ENCODE results near the gene PIAS1.
A peak's percentile ranks its signal among the peaks of the same experiment; 100 is the strongest.
"Not testable (repeated sequence)": the region's sequence is repeated elsewhere in the genome, so short reads cannot be mapped to it uniquely, and the experiment has no call there.

PIAS1 gene

GRCh38 chr15:68038246-68038645 is 15.9 kb upstream of the PIAS1 start:
- DNase-seq = no peak

- no peak for DNase-seq
Observed at GRCh38 chr15:68040144-68040543, 14.0 kb upstream of the PIAS1 start.

GRCh38 chr15:68042156-68042854 is 11.8 kb upstream of the PIAS1 start:
- no peak for DNase-seq

- DNase-seq = no peak
Observed at GRCh38 chr15:68042855-68043222, 11.3 kb upstream of the PIAS1 start.

GRCh38 chr15:68045289-68046265 is 8.5 kb upstream of the PIAS1 start:
- DNase-seq = no peak

- no peak for DNase-seq
Observed at GRCh38 chr15:68047826-68048225, 6.3 kb upstream of the PIAS1 start.

GRCh38 chr15:68051109-68051508 is 3.0 kb upstream of the PIAS1 start:
- DNase-seq = no peak

GRCh38 chr15:68051907-68052306 is 2.2 kb upstream of the PIAS1 start:
- no peak for DNase-seq

- no peak for DNase-seq
Observed at GRCh38 chr15:68052431-68052830, 1.7 kb upstream of the PIAS1 start.

GRCh38 chr15:68053001-68053400 is 1.1 kb upstream of the PIAS1 start:
- DNase-seq = no peak

- peak; percentile 3 to 4 for DNase-seq
Observed at GRCh38 chr15:68054628-68055223, 611 bp downstream of the PIAS1 start.

- peak; percentile 55 to 58 for DNase-seq
Observed at GRCh38 chr15:68055224-68055705, 1.1 kb downstream of the PIAS1 start.

GRCh38 chr15:68056097-68056865 is 2.2 kb downstream of the PIAS1 start:
- no peak for DNase-seq

GRCh38 chr15:68057034-68057433 is 2.9 kb downstream of the PIAS1 start:
- no peak for DNase-seq

GRCh38 chr15:68057758-68058157 is 3.6 kb downstream of the PIAS1 start:
- DNase-seq = no peak

- DNase-seq = not testable (repeated sequence)
Observed at GRCh38 chr15:68058970-68059369, 4.9 kb downstream of the PIAS1 start.

GRCh38 chr15:68059630-68060029 is 5.5 kb downstream of the PIAS1 start:
- DNase-seq = no peak

GRCh38 chr15:68061171-68061570 is 7.1 kb downstream of the PIAS1 start:
- no peak for DNase-seq

- no peak for DNase-seq
Observed at GRCh38 chr15:68061602-68062001, 7.5 kb downstream of the PIAS1 start.

- DNase-seq = no peak
Observed at GRCh38 chr15:68062214-68062613, 8.1 kb downstream of the PIAS1 start.

- DNase-seq = no peak
Observed at GRCh38 chr15:68062946-68063465, 8.9 kb downstream of the PIAS1 start.

GRCh38 chr15:68063606-68064005 is 9.5 kb downstream of the PIAS1 start:
- DNase-seq = no peak

Data from activated CD4-positive, alpha-beta T cell treated with anti-CD3 and anti-CD28 coated beads, Interleukin-2, amount 50 U/mL, for 4 hours (primary cell).